Karpas-422 (cell line): ENCODE data around the gene BCAS3. TPM values are rescaled to one million over a fixed set of nuclear protein-coding genes. Genes with fewer than 3 reads are reported as not detected.

Experiments
- DNase-seq: peaks from one replicate; pipeline ENCODE4 v3.0.0-alpha.2; 2015
- H2AFZ ChIP-seq: fragments of 200-600 bp; sonication (generic); 2 replicates; pipeline ENCODE4 v1.6.1; 2014; ENCODE audit warnings: antibody characterized with exemption, low read length, mixed read lengths
- H3K27ac ChIP-seq: fragments of 200-600 bp; sonication (generic); 2 replicates; pipeline ENCODE4 v1.5.1; 2014; ENCODE audit warnings: mild to moderate bottlenecking, low read length, moderate library complexity
- H3K27me3 ChIP-seq: fragments of 200-600 bp; sonication (generic); 2 replicates; pipeline ENCODE4 v1.6.1; 2014; ENCODE audit warnings: low read length, mixed read lengths
- H3K36me3 ChIP-seq: fragments of 200-600 bp; sonication (generic); 2 replicates; pipeline ENCODE4 v1.6.1; 2014; ENCODE audit warnings: low read length, mixed read lengths; ENCODE audit not compliant: insufficient read depth
- H3K4me1 ChIP-seq: fragments of 200-600 bp; sonication (generic); 2 replicates; pipeline ENCODE4 v1.6.1; 2014; ENCODE audit warnings: mild to moderate bottlenecking, low read length, mixed read lengths
- H3K4me2 ChIP-seq: fragments of 200-600 bp; sonication (generic); 2 replicates; pipeline ENCODE4 v1.6.1; 2014; ENCODE audit warnings: low read length, low read depth, mild to moderate bottlenecking; ENCODE audit not compliant: poor library complexity, severe bottlenecking
- H3K4me3 ChIP-seq: fragments of 200-600 bp; sonication (generic); 2 replicates; pipeline ENCODE4 v1.5.1; 2014; ENCODE audit warnings: mild to moderate bottlenecking, antibody characterized with exemption, low read length, mixed read lengths
- H3K79me2 ChIP-seq: fragments of 200-600 bp; sonication (generic); 2 replicates; pipeline ENCODE4 v1.6.1; 2014; ENCODE audit warnings: mild to moderate bottlenecking, low read length, mixed read lengths
- H3K9ac ChIP-seq: fragments of 200-600 bp; sonication (generic); 2 replicates; pipeline ENCODE4 v1.6.0; 2014; ENCODE audit warnings: low read length
- H3K9me2 ChIP-seq: fragments of 200-600 bp; sonication (generic), shearing (Covaris generic); replicated peaks from 2 replicates; pipeline ENCODE4 v1.6.0; 2014; ENCODE audit warnings: mild to moderate bottlenecking, low read length, moderate library complexity; ENCODE audit not compliant: insufficient read depth
- H3K9me3 ChIP-seq: fragments of 300-700, 200-600 bp; sonication (generic); 2 replicates; pipeline ENCODE4 v1.6.1; 2014; ENCODE audit warnings: low read length, mixed read lengths
- H4K20me1 ChIP-seq: fragments of 200-600 bp; sonication (generic); 2 replicates; pipeline ENCODE4 v1.6.1; 2014; ENCODE audit warnings: mild to moderate bottlenecking, antibody characterized with exemption, low read length, low read depth; ENCODE audit not compliant: insufficient read depth
- total RNA-seq: library from RNA; depleted of rRNA; stranded (reverse); fragments of >200 nt; shearing (Covaris generic); gene quantifications from 2 replicates; pipeline ENCODE4 v1.2.3, GENCODE V29; 2014; ENCODE audit warnings: low replicate concordance

Gene BCAS3
- total RNA-seq, 1 experiment from 2014 or later, result 42.6 TPM

GRCh38 chr17:61205931-61206330, 528.3 kb downstream of the BCAS3 start:
- no peak overlapping the region for H3K4me3 ChIP-seq
- no peaks in the 10 kb centered on the region for H3K9me2 ChIP-seq
- DNase-seq, result no peak
- no peak overlapping the region for H2AFZ ChIP-seq
- no peak overlapping the region for H3K9ac ChIP-seq
- no peaks in the 10 kb centered on the region for H3K79me2 ChIP-seq
- no peaks in the 10 kb centered on the region for H3K9me3 ChIP-seq
- H3K4me2 ChIP-seq, result no peak overlapping the region
- no peak overlapping the region for H3K27ac ChIP-seq
- H3K4me1 ChIP-seq, result no peaks in the 10 kb centered on the region
- H3K36me3 ChIP-seq, result no peaks in the 10 kb centered on the region
- H3K27me3 ChIP-seq, result no peaks in the 10 kb centered on the region
- no peaks in the 10 kb centered on the region for H4K20me1 ChIP-seq

DNA sequence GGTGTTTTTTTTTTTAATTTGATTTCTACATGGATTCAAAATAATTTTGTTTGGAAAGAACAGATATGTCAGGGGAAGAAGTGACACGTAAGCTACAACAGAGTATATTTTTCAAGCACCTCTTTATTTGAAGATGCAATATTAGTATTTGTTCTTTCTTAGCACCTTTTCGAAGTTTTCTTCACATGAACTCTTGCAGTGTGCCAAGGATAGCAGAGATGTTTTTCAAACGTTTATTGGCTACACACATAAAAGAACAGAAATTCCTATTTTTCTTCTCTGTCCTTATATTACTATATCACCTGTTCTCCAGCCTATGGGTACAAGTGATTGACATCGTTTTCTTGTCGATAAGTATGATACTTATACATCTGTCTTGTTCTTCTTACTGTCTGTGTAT, 529.3 kb downstream of the BCAS3 start:
- no peaks in the 10 kb centered on the region for H3K36me3 ChIP-seq
- H2AFZ ChIP-seq, result no peak overlapping the region
- H4K20me1 ChIP-seq, result no peaks in the 10 kb centered on the region
- no peaks in the 10 kb centered on the region for H3K27me3 ChIP-seq
- H3K9ac ChIP-seq, result no peak overlapping the region
- H3K4me2 ChIP-seq, result no peak overlapping the region
- H3K27ac ChIP-seq, result no peak overlapping the region
- H3K4me3 ChIP-seq, result no peak overlapping the region
- H3K4me1 ChIP-seq, result no peaks in the 10 kb centered on the region
- no peaks in the 10 kb centered on the region for H3K79me2 ChIP-seq
- no peaks in the 10 kb centered on the region for H3K9me3 ChIP-seq
- H3K9me2 ChIP-seq, result no peaks in the 10 kb centered on the region
- DNase-seq, result no peak

GRCh38 chr17:61208301-61209105, 530.9 kb downstream of the BCAS3 start:
- Histone ChIP-seq H3K4me2 (no peak overlapping the region), H3K36me3 (no peaks in the 10 kb centered on the region), H4K20me1 (no peaks in the 10 kb centered on the region), H3K27me3 (no peaks in the 10 kb centered on the region), H3K9me3 (no peaks in the 10 kb centered on the region), H3K4me3 (no peak overlapping the region), H2AFZ (no peak overlapping the region), H3K79me2 (no peaks in the 10 kb centered on the region), H3K4me1 (no peaks in the 10 kb centered on the region), H3K27ac (no peak overlapping the region), H3K9me2 (no peaks in the 10 kb centered on the region), H3K9ac (no peak overlapping the region)
- no peak for DNase-seq

- Histone ChIP-seq H3K79me2 (no peaks in the 10 kb centered on the region), H3K4me3 (no peak overlapping the region), H3K27me3 (no peaks in the 10 kb centered on the region), H3K9me3 (no peaks in the 10 kb centered on the region), H3K9ac (no peak overlapping the region), H2AFZ (no peak overlapping the region), H3K36me3 (no peaks in the 10 kb centered on the region), H3K9me2 (no peaks in the 10 kb centered on the region), H3K27ac (no peak overlapping the region), H3K4me2 (no peak overlapping the region), H4K20me1 (no peaks in the 10 kb centered on the region), H3K4me1 (no peaks in the 10 kb centered on the region)
- DNase-seq, result no peak
Measured at GRCh38 chr17:61209106-61209439, 531.4 kb downstream of the BCAS3 start.

- Histone ChIP-seq H3K4me2 (no peak overlapping the region), H3K9me2 (no peaks in the 10 kb centered on the region), H3K9ac (no peak overlapping the region), H3K79me2 (no peaks in the 10 kb centered on the region), H4K20me1 (no peaks in the 10 kb centered on the region), H3K36me3 (no peaks in the 10 kb centered on the region), H3K27ac (no peak overlapping the region), H3K4me3 (no peak overlapping the region), H3K9me3 (no peaks in the 10 kb centered on the region), H3K4me1 (no peaks in the 10 kb centered on the region), H2AFZ (no peak overlapping the region), H3K27me3 (no peaks in the 10 kb centered on the region)
- no peak for DNase-seq
Measured at GRCh38 chr17:61209525-61209924, 531.9 kb downstream of the BCAS3 start.

- H3K9me3 ChIP-seq, result no peaks in the 10 kb centered on the region
- H3K9me2 ChIP-seq, result no peaks in the 10 kb centered on the region
- H3K4me2 ChIP-seq, result no peak overlapping the region
- no peaks in the 10 kb centered on the region for H3K36me3 ChIP-seq
- no peak overlapping the region for H2AFZ ChIP-seq
- H3K27me3 ChIP-seq, result no peaks in the 10 kb centered on the region
- no peak overlapping the region for H3K27ac ChIP-seq
- no peaks in the 10 kb centered on the region for H3K79me2 ChIP-seq
- H3K4me3 ChIP-seq, result no peak overlapping the region
- H3K9ac ChIP-seq, result no peak overlapping the region
- no peak for DNase-seq
- H3K4me1 ChIP-seq, result no peaks in the 10 kb centered on the region
- no peaks in the 10 kb centered on the region for H4K20me1 ChIP-seq
Measured at GRCh38 chr17:61211236-61211635, 533.6 kb downstream of the BCAS3 start.

- H4K20me1 ChIP-seq, result no peaks in the 10 kb centered on the region
- no peak for DNase-seq
- no peaks in the 10 kb centered on the region for H3K9me2 ChIP-seq
- no peak overlapping the region for H3K4me2 ChIP-seq
- no peaks in the 10 kb centered on the region for H3K27me3 ChIP-seq
- no peaks in the 10 kb centered on the region for H3K9me3 ChIP-seq
- H3K4me3 ChIP-seq, result no peak overlapping the region
- H3K4me1 ChIP-seq, result no peaks in the 10 kb centered on the region
- no peaks in the 10 kb centered on the region for H3K79me2 ChIP-seq
- H3K36me3 ChIP-seq, result no peaks in the 10 kb centered on the region
- no peak overlapping the region for H3K27ac ChIP-seq
- no peak overlapping the region for H2AFZ ChIP-seq
- no peak overlapping the region for H3K9ac ChIP-seq
Measured at GRCh38 chr17:61212655-61213054, 535.0 kb downstream of the BCAS3 start.

DNA sequence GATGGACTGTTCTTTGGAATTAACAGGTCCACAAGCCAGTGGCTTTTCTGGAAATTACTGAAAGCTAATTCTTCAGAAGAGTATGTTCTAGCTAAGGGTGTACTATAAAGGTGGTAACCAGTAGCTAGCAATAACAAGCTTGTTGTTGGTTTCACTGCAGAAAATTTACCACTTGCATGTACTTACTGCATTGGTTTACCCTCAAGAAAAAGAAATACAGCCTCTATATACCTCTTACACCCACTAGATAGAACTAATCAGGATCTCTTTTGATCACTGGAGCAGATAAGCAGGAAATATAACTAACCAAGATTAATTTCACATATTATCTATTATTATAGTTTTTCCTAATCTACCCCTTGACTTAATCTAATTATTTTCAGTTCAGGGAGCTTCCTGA, 537.1 kb downstream of the BCAS3 start:
- Histone ChIP-seq H4K20me1 (no peaks in the 10 kb centered on the region), H3K9me3 (no peaks in the 10 kb centered on the region), H3K27ac (no peak overlapping the region), H3K9ac (no peak overlapping the region), H3K4me2 (no peak overlapping the region), H3K4me1 (no peaks in the 10 kb centered on the region), H3K4me3 (no peak overlapping the region), H3K27me3 (no peaks in the 10 kb centered on the region), H3K79me2 (no peaks in the 10 kb centered on the region), H2AFZ (no peak overlapping the region), H3K9me2 (no peaks in the 10 kb centered on the region), H3K36me3 (no peaks in the 10 kb centered on the region)
- DNase-seq, result no peak
